HCT116 (cell line): ENCODE results near the gene SFRP2. TPM values are rescaled to one million over a fixed set of nuclear protein-coding genes. Genes with fewer than 3 reads are reported as not detected.

Experiments
- ATAC-seq: fragments of 200-7000 bp; cut with Tn5 transposase; 2 replicates; pipeline ENCODE4 v1.9.1; 2020; ENCODE audit warnings: mild to moderate bottlenecking, moderate library complexity
- BruUV-seq: library from RNA; stranded (reverse); fragments of 400-500 nt; replicated peaks from 2 replicates; lab custom pipeline; 2021; lab: Mats Ljungman, UMichigan
- CTCF ChIA-PET: fragments of 300-600 bp; sonication (Branson Sonifier 250); formaldehyde crosslinking; loops from one replicate; lab custom pipeline; 2021; ENCODE audit warnings: antibody characterized with exemption; lab: Charles Lee
- POLR2A ChIA-PET: fragments of 300-600, 350-600 bp; sonication (Branson Sonifier 250); formaldehyde crosslinking; loops from one replicate; lab custom pipeline; 2021; ENCODE audit warnings: antibody characterized with exemption; lab: Charles Lee
- RAD21 ChIA-PET, 2 experiments: fragments of 300-600 bp; sonication (Branson Sonifier 250); formaldehyde crosslinking; loops; one replicate each; lab custom pipeline; 2023; ENCODE audit warnings: low total read pairs in 2 of 2; ENCODE audit not compliant: uncharacterized antibody in 2 of 2, unreplicated experiment in 2 of 2, low non-redundant PET in 1 of 2; lab: Charles Lee
- DNase-seq: peaks from one replicate; pipeline ENCODE4 v3.0.0-alpha.2; 2010; ENCODE audit warnings: low read depth, low spot score
- H2AFZ ChIP-seq: fragments of 200-600 bp; shearing (Covaris generic), sonication (generic); 2 replicates; pipeline ENCODE4 v1.6.1; 2017; ENCODE audit warnings: low read depth, mixed run types, mixed read lengths, antibody characterized with exemption, low read length; ENCODE audit not compliant: poor library complexity, severe bottlenecking
- H3K27ac ChIP-seq: 2 replicates; pipeline ENCODE4 v1.5.1; 2012; ENCODE audit warnings: low read depth, low read length
- H3K27me3 ChIP-seq: fragments of 200-600 bp; sonication (generic); 2 replicates; pipeline ENCODE4 v1.6.1; 2016; ENCODE audit warnings: mixed run types, low read length, mixed read lengths; ENCODE audit not compliant: insufficient read depth
- H3K36me3 ChIP-seq, 2 experiments: fragments of 200-500 bp in 1 of 2; fragments of 200-600 bp in 1 of 2; sonication (Bioruptor generic) in 1 of 2; sonication (generic) in 1 of 2; 2 replicates each; pipeline versions ENCODE4 v1.5.1 to v1.6.1; 2014 to 2016; ENCODE audit warnings: low read length in 2 of 2, inconsistent platforms in 1 of 2, mixed read lengths in 1 of 2, mixed run types in 1 of 2; ENCODE audit not compliant: insufficient read depth in 2 of 2, control insufficient read depth in 1 of 2
- H3K4me1 ChIP-seq, 2 experiments: fragments of 200-600 bp in 1 of 2; sonication (generic) in 1 of 2; 2 replicates each; pipeline versions ENCODE4 v1.5.1 to v1.6.1; 2012 to 2017; ENCODE audit warnings: low read length in 2 of 2, inconsistent platforms in 1 of 2, mild to moderate bottlenecking in 1 of 2, mixed read lengths in 1 of 2, mixed run types in 1 of 2, moderate library complexity in 1 of 2; ENCODE audit not compliant: insufficient read depth in 2 of 2, control insufficient read depth in 1 of 2
- H3K4me2 ChIP-seq: fragments of 200-600 bp; sonication (generic); 2 replicates; pipeline ENCODE4 v1.6.1; 2017; ENCODE audit warnings: mixed run types, low read length, mixed read lengths
- H3K4me3 ChIP-seq, 2 experiments: fragments of 200-600 bp in 1 of 2; sonication (generic) in 1 of 2; replicated peaks in 1 of 2; 2 replicates each; pipeline ENCODE4 v1.5.1; 2011 to 2016; ENCODE audit warnings: low read length in 2 of 2, control low read depth in 1 of 2, low read depth in 1 of 2, mild to moderate bottlenecking in 1 of 2, mixed read lengths in 1 of 2, mixed run types in 1 of 2
- H3K79me2 ChIP-seq: fragments of 200-600 bp; sonication (generic); 2 replicates; pipeline ENCODE4 v1.6.1; 2017; ENCODE audit warnings: mild to moderate bottlenecking, mixed run types, low read length, moderate library complexity, mixed read lengths; ENCODE audit not compliant: insufficient read depth
- H3K9ac ChIP-seq: fragments of 200-600 bp; sonication (generic); 2 replicates; pipeline ENCODE4 v1.6.1; 2016; ENCODE audit warnings: low read length, mixed read lengths
- H3K9me2 ChIP-seq: fragments of 200-600 bp; sonication (generic), shearing (Covaris generic); 2 replicates; pipeline ENCODE4 v1.6.1; 2017; ENCODE audit warnings: mixed run types, mild to moderate bottlenecking, moderate library complexity; ENCODE audit not compliant: insufficient read depth
- H3K9me3 ChIP-seq, 2 experiments: fragments of 200-500 bp in 1 of 2; fragments of 200-600 bp in 1 of 2; sonication (Bioruptor generic) in 1 of 2; sonication (generic) in 1 of 2; 2 replicates each; pipeline ENCODE4 v1.6.1; 2014 to 2017; ENCODE audit warnings: low read length in 2 of 2, mixed read lengths in 2 of 2, inconsistent platforms in 1 of 2, low read depth in 1 of 2, mild to moderate bottlenecking in 1 of 2, mixed run types in 1 of 2, moderate library complexity in 1 of 2; ENCODE audit not compliant: control insufficient read depth in 1 of 2, insufficient read depth in 1 of 2
- H4K20me1 ChIP-seq: fragments of 200-600 bp; sonication (generic), shearing (Covaris generic); 2 replicates; pipeline ENCODE4 v1.6.1; 2017; ENCODE audit warnings: mixed run types, mild to moderate bottlenecking, moderate library complexity; ENCODE audit not compliant: insufficient read depth
- EGR1 ChIP-seq: IDR thresholded peaks from 2 replicates; pipeline ENCODE4 v1.6.1; 2012; ENCODE audit warnings: low read depth
- EZH2 ChIP-seq: fragments of 200-600 bp; sonication (generic); IDR thresholded peaks from 2 replicates; pipeline ENCODE4 v1.6.1; 2017; ENCODE audit warnings: antibody characterized with exemption, mixed run types
- POLR2A ChIP-seq: IDR thresholded peaks from 2 replicates; pipeline ENCODE4 v1.7.0; 2011; ENCODE audit warnings: borderline replicate concordance; ENCODE audit not compliant: insufficient read depth, insufficient read length; ENCODE audit errors: extremely low read depth
- POLR2AphosphoS5 ChIP-seq: IDR thresholded peaks from 2 replicates; pipeline ENCODE4 v1.6.1; 2011; ENCODE audit warnings: mild to moderate bottlenecking, low read depth, low read length, moderate library complexity
- REST ChIP-seq: IDR thresholded peaks from 2 replicates; pipeline ENCODE4 v1.6.1; 2012; ENCODE audit warnings: low read depth
- SP1 ChIP-seq: IDR thresholded peaks from 2 replicates; pipeline ENCODE4 v1.6.1; 2012; ENCODE audit warnings: low read depth
- SRF ChIP-seq: IDR thresholded peaks from 2 replicates; pipeline ENCODE4 v1.6.1; 2012; ENCODE audit warnings: low read depth
- TCF7L2 ChIP-seq: IDR thresholded peaks from 2 replicates; pipeline ENCODE4 v1.7.0; 2011; ENCODE audit warnings: borderline replicate concordance, inconsistent platforms; ENCODE audit not compliant: insufficient read depth, insufficient read length; ENCODE audit errors: extremely low read depth
- ZNF274 ChIP-seq: fragments of 200-500 bp; sonication (Bioruptor generic); IDR thresholded peaks from 2 replicates; pipeline ENCODE4 v1.6.1; 2014; ENCODE audit warnings: mild to moderate bottlenecking, low read depth, low read length, inconsistent platforms
- intact Hi-C: fragments of 100-400 bp; cut with micrococcal nuclease; formaldehyde crosslinking; loops from 2 replicates; pipeline ENCODE4 v1.10.0; 2022
- total RNA-seq: library from RNA; stranded (reverse); gene quantifications from one replicate; pipeline ENCODE4 v1.2.1, GENCODE V29; 2021; ENCODE audit not compliant: unreplicated experiment
- TF ChIP-seq, protein P1 (sequence below): IDR thresholded peaks from 2 replicates; pipeline ENCODE4 v1.6.1; 2012
- TF ChIP-seq, protein P2 (sequence below): IDR thresholded peaks from 2 replicates; pipeline ENCODE4 v1.6.1; 2011; ENCODE audit warnings: mild to moderate bottlenecking, low read length, moderate library complexity; ENCODE audit not compliant: insufficient replicate concordance; ENCODE audit errors: extremely low read depth
- TF ChIP-seq, protein P3 (sequence below): IDR thresholded peaks from 2 replicates; pipeline ENCODE4 v1.6.1; 2012

Gene SFRP2
- total RNA-seq, 1 experiment from 2014 or later, result 0.22 TPM

DNA sequence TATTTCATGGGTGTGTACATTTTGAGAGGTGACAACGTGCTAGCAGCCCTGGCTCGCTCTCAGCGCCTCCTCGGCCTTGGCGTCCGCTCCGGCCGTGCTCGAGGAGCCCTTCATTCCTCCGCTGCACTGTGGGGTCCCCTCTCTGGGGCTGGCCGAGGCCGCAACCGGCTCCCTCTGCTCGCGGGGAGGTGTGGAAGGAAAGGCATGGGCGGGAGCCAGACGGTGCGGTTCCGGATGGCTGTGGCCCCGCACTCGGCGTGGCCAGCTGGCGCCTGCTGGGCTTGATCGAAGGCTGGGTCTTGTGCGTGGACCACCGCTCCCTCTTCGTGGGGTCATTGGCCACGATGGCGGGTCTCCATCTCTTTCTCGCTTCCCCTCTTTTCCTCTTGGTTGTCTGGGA lies 17.2 kb upstream of the SFRP2 start (continued):
- no peak for TF ChIP-seq REST
- TF ChIP-seq TCF7L2, result no peak
- TF ChIP-seq EZH2, result no peak
- TF ChIP-seq SRF, result no peak
- no peak for TF ChIP-seq SP1
- no peak for TF ChIP-seq EGR1
- TF ChIP-seq, protein P1, sequence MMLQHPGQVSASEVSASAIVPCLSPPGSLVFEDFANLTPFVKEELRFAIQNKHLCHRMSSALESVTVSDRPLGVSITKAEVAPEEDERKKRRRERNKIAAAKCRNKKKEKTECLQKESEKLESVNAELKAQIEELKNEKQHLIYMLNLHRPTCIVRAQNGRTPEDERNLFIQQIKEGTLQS, result no peak

DNA sequence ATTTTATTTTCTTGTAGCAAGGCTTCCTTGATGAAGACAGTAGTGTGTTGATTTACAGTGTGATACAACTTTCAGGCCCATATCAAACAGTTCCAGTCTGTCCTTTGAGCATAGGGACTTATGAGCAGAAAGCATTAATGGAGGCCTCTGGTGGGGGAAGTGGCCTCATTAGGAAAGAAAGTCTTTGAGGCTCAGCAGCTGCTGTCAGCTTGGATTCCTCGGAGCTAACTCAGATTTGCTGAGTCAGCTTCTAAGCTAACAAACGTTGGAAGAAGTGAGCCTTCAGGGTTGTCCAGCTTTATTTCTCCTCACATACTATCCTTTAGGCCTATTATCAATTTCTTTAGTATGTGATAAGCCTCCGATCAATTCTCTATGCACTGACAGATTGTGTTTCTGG lies 15.8 kb upstream of the SFRP2 start:
- CTCF ChIA-PET, result no interaction called here
- no peak for TF ChIP-seq EGR1
- no peak for TF ChIP-seq POLR2AphosphoS5
- TF ChIP-seq POLR2A, result no peak
- TF ChIP-seq, protein P1, result no peak
- TF ChIP-seq, protein P2, sequence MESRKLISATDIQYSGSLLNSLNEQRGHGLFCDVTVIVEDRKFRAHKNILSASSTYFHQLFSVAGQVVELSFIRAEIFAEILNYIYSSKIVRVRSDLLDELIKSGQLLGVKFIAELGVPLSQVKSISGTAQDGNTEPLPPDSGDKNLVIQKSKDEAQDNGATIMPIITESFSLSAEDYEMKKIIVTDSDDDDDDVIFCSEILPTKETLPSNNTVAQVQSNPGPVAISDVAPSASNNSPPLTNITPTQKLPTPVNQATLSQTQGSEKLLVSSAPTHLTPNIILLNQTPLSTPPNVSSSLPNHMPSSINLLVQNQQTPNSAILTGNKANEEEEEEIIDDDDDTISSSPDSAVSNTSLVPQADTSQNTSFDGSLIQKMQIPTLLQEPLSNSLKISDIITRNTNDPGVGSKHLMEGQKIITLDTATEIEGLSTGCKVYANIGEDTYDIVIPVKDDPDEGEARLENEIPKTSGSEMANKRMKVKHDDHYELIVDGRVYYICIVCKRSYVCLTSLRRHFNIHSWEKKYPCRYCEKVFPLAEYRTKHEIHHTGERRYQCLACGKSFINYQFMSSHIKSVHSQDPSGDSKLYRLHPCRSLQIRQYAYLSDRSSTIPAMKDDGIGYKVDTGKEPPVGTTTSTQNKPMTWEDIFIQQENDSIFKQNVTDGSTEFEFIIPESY, result no peak
- TF ChIP-seq ZNF274, result no peak
- TF ChIP-seq, protein P3, sequence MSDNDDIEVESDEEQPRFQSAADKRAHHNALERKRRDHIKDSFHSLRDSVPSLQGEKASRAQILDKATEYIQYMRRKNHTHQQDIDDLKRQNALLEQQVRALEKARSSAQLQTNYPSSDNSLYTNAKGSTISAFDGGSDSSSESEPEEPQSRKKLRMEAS, result no peak
- Histone ChIP-seq H3K4me3 (no peak overlapping the region), H3K4me2 (no peak overlapping the region), H2AFZ (no peak overlapping the region), H3K4me1 (no peaks in the 10 kb centered on the region), H3K27ac (no peak overlapping the region), H3K9ac (no peak overlapping the region), H3K36me3 (no peaks in the 10 kb centered on the region), H3K9me2 (no peaks in the 10 kb centered on the region), H3K79me2 (no peaks in the 10 kb centered on the region), H4K20me1 (no peaks in the 10 kb centered on the region), H3K9me3 (no peaks in the 10 kb centered on the region), H3K27me3 (no peaks in the 10 kb centered on the region)
- DNase-seq, result no peak
- POLR2A ChIA-PET, result no interaction called here
- RAD21 ChIA-PET, result no interaction called here
- BruUV-seq, result no TSS peak
- intact Hi-C loops, result no loop called here
- no peak for ATAC-seq
